Stimulated activated CD4-positive, alpha-beta T cell treated with anti-CD3 and anti-CD28 coated beads, Interleukin-12 subunit alpha, Interleukin-12 subunit beta, amount 100 ng/mL, for 48 hours (primary cell): ENCODE measurements around the gene NPB.
"Not testable (repeated sequence)": the region's sequence is repeated elsewhere in the genome, so short reads cannot be mapped to it uniquely, and the experiment has no call there.

ENCODE experiments used
- DNase-seq, 3 donors: peaks; one replicate each; pipeline ENCODE4 v3.0.0-alpha.2; 2020; ENCODE audit warnings: low read depth in 2 of 3, low spot score in 1 of 3

The NPB gene

DNA sequence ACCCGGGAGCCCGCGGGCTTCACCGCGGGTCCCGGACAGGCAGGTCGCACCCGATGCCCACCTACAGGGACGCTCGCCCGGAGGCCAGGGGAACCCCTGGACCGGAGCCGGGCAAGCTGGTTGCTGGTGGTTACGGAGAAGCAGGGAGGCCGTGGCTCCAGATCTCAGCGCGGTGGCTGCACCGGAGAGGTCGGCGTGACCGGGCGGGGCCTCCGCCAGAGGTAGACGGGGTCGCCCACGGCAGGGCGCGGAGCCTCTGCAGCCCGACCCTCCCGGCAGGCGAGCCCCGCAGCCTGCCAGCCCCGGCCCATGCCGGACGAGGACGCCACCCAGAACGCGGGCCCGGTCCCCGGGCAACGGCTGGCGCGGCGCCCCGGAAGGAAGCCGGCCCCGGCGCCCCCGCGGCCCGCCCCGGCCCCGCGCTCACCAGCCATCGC is 8.8 kb downstream of the NPB start:
- DNase-seq = no peak

DNA sequence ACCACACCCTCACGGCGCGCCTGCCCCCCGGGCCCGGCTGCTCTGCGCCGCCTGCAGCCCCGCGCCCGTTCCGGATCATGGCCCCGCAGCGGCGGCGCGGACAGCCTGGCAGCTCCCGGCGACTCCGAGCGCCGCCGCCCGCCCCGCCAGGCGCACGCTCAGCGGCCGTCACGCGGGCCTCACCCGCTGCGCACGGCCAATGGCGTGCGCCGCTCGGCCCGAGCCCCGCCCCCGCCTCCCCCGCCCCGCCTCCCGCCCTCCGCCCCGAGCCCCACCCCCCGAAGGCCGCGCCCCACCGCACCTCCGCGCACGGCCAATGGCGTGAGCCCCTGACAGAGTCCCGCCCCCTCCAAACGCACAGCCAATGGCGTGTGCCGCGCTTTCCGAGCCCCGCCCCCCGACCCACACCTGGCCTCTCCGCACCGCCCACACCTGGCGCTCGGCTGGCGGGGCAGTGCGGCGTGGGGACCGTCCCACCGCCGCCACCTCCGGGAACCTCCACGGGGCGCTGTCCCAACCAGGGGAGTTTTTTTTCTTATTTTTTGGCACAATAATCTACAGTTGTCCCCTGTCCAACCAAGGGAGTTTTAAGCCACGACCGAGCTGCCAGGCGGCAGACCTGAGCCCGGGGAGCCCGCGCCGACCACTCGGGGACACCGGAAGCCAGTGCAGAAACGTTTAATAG is 9.4 kb downstream of the NPB start, which contains the start of gene PCYT2:
Gene PCYT2, minus strand, starts transcription at position 123 of the 685 bp plus-strand sequence. Its CDS starts 44 bp downstream, at position 79.
- peak; percentile 88 to 91 (median 88) for DNase-seq

DNA sequence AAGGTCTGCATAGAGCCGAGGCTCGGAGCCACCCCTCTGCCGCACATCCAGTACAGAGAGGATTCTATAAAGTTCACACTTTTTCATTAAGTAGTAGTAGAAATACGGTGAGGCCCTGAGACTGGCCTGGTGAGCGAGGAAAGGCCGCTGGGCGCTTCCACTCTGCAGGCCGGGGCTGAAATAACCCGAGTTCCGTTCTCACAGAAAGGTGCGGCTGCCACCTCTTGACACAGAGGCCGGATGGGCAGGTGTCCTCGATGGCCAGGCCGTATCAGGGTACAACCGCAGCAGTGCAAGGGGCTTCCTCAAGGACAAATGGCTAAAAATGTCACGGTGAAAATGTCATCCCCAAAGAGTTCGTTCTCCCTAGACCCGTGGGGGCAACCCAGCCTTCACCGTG is 9.9 kb downstream of the NPB start:
- no peak for DNase-seq

DNA sequence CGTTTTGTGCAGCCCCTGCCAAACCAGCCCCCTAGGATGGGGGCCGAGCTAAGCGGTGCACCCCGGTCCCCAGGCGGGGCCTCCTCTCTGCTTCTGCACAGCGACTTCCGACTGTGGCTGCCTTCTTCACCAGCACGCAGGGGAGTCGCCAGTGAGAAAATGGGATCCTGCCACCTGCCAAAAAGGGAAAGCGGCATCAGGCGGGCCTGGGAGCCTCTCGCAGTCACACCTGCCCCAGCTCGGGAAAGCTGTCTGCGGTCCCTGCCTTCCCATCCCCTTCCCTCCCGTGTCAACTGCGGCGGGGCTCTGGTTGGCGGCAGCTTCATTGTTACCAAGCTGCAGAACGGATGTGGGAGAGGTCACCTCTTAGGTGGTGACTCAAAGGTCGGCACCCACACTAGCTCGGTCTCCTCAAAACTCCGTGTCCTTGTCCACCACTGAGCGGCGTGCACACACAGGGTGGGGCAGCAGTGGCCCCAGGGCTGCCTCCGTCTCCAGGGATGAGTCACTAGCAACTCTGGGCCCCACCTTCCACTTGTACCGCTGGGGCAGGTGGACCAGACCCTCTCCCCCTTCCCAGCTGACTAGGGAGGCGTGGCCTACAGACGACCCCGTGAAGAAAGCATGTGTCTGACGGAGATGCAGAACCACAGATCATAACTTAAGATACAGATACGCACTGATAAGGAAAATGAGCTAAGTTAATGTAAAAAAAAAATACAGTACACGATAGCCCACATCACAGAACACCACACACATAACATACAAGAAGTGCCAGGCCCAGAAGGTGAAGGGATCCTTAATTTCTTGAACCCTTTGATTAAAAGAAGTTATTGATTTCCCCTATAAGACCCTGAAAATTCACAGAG is 10.6 kb downstream of the NPB start:
- no peak for DNase-seq

DNA sequence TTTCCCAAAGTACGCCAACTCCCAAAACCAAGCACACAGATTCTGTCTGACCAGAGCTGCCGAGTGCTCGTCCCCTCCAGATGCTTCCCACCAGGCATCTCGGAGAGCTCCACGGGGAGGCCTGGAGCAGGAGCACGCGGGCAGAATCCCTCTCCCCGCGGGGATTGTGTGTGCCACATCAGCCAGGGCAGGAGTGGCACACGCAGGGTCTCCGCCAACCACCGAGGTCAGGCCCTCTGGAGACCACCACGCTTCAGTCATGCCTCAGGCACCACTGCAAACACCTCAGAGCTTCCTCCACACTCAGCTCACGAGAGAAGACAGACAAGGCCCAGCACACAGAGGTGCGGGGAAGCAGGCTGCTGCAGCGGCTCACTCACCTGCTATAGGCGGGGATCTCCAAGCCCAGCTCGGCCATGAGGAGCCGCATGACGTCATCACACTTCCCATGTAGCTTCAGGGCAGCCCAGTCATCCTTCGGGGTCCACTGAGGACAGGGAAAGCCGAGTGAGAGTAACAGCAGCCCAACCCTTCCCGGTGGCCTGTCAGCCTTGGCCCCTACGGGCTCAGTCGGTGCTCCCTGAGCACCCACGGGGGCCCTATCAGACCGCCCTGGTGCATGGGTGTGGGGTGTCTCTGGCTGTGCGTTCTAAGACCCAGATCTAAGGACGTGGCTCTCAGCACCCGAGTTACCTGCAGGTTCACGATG is 11.5 kb downstream of the NPB start:
- no peak for DNase-seq

DNA sequence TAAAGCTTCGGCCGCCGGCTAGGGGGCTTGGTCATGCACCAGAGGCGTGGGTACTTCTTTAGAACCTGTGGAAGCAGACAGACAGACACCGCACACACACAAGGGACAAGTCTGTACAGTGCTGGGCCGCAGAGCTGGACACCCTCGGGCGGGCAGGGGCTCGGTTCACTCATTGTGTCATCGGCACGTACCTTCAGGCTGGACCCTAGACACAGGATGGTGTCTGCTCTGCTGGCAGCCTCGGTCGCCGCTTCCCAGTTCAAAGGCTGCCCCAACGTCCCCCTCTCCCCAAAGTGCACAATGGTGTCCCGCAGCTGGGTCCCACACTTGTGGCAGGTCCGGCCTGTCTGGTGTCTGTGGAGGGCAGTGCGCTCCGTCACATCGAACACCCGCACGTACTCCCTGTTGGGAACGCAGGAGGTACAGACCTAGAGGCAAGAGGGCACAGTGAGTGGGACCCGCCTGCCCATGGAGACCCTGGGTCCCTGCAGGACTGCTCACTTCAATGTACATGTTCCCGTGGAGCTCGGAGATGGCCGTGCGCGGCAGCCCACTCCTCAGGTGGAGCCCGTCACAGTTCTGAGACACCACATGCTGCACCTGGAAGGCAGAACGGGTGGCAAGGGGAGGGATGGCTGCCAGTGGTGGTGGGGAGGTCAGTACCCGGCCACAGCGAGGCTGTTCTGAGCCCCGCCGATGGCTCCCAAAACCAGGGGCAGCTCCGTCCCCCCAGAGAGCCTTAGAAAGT is 12.2 kb downstream of the NPB start:
- no peak for DNase-seq

DNA sequence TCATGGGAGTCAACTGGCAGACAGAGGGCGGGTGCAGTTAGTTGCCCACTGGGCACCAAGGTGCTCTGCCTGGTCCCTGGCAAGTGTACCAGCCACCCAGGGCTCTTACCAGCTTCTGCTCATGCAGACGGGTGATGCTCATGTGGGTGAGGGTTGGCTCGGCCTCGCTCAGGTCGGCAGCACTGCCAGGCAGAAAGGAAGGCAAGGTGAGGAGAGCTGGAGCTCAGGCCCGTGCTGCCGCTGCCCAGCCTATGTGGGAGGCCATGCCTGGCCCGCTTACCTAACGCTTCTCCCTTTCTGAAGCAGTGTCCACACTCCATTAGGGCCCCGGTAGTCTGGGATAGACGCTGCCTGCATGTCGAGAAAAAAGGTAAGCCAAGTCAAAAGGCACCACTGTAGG is 13.3 kb downstream of the NPB start:
- no peak for DNase-seq

DNA sequence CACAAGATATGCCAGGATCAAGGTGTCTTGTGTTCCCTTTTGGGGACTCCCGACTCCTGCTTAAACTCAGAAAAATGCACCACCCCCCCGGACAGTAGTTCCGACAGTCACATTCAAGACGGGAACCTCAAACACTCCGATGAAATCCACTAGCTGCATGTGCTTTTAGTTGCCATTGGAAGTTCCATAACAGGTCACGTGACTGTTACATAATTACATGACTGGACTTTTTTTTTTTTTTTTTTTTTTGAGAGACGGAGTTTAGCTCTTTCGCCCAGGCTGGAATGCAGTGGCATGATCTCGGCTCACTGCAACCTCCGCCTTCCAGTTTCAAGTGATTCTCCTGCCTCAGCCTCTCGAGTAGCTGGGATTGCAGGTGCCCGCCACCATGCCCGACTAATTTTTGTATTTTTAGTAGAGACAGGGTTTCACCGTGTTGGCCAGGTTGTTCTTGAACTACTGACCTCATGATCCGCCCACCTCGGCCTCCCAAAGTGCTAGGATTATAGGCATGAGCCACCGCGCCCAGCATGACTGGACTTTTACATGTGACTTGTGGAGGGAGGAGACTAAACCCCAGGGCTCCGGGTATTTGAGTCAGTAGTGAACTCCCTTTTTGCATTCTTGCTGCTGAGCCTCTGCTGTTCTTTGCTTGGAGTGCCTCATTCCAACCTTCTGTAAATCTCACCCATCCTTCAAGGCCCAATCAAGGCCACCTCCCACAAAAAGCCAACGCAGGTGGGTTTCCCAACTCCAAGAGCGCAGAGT is 14.4 kb downstream of the NPB start:
- no peak for DNase-seq

DNA sequence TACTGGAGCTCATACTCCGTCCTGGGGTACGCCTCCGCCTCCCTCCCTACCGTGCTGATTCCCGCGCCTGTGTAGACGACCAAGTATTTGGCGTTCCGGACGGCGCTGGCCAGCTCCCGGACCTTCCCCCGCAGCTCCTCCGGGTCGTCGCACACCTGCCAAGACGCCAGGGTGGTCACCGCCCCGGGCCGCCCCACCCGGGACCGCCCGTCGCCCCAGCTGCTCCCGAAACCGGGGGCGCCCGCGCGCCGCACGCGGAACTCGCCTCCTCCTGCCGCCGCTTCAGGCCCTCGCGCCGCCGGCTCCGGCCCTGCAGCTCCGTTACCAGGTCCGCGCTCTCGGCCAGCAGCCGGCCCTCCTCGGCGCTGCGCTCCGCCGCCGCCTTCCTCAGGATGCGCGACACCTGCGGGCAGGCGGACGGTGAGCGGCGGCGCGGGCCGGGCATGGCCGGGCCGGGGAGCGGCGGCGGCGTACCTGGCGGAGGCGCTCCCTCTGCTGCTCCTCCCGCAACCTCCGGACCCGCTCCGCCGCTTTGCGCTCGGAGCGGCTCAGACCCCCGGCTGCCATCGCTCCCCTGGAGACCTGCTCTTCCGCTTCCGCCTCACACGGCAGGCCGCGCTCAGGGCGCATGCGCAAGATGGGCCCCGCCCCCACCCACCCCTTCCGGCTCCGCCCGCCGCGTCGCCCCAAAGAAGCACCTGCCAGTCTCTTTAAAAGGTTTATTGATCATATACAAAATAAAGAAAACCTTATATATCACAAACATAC is 15.7 kb downstream of the NPB start, which contains the start of gene SIRT7:
Gene SIRT7, minus strand, starts transcription at position 612 of the 768 bp plus-strand sequence. Its CDS starts 45 bp downstream, at position 567.
- DNase-seq = peak; percentile 62 to 71 (median 69)

DNA sequence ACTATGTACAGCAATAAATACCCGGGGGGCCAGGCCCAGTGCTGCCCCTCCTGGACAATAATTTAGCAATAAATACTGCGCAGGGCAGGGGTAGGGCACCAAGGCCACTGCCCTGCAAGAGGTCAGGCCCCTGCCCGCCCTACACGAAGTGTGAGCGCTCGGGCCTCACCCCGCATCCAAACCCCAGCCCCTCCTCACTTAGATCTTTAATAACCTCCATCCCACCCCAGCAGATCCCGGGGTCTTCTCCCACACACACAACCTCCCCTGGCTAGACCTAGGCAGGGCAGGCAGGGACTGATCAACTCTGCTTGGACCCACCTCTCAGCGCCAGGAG is 16.3 kb downstream of the NPB start:
- not testable (repeated sequence) for DNase-seq

DNA sequence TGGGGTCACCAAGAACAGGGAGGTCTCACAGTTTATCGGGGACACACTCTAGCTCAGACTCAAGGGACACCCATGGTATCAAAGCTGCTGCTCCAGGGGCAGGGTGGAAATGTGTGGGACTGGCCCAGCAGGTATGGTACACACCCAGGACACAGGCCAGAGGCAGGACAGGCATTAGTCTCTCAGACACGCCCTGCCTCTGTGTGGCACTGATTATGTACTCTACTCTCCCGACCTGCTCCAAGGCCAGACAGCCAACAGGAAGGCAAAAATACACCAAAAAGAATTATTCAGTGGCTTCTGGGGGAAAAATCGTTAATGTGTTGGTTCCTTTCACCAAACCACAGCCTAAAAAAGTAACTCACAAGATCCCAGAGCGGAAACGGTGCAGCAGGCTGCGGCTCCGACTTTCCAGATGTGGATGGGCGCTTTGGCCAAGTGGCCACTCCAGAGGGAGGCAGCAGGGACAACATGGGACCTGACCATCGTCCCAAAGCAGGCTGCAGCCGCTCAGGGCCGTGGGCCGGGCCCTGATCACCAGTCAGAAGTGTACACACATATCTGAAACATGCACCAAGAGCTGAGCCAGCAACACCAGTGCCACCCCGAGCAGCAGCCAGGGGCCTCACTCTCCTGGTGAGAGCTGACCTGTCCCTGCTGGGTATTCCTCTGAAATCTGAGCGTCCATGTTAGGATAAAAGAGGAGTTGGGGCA is 17.0 kb downstream of the NPB start:
- no peak for DNase-seq

DNA sequence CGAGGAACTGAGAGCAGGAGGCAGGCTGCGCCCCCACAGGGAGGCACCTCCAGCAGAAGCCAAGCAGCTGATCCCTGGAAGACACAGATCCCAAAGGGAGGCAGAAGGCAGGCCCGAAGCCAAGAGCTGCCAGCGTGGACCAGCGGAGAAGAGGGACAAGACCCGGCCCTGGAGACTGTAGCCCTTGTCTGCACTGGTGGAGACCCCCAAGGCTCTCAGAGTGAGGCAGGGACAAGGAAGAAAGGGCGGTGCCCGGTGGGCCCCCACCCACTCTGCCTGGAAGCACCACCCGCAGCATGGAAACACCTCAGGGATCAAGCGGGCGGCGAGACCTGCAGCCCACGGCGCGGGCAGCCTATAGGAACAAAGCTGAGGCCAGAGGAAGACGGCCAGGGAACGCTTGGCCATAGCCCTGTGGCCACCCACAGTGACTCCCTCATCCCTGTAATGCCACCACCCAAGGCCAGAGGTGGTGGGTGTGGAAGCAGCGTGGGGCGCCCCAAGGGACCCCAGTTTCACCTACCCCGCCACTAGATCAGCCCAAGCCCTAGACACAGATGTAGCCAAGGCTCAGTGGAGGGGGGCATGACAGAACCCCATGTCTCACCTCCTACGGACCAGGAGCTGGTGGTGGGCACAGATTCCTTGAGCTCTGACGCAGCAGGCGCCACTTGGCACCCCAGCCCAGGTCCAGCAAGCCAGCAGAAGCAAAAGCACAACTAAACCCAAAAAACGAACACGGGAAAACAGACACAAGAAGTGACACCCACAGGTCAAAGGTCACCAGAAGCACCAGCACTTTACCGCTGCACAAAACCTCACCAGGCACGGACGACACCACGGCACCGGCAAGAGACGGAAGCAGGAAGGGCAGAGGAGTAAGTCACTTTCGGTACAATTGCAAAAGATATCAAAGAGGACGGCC is 18.8 kb downstream of the NPB start:
- DNase-seq = no peak

DNA sequence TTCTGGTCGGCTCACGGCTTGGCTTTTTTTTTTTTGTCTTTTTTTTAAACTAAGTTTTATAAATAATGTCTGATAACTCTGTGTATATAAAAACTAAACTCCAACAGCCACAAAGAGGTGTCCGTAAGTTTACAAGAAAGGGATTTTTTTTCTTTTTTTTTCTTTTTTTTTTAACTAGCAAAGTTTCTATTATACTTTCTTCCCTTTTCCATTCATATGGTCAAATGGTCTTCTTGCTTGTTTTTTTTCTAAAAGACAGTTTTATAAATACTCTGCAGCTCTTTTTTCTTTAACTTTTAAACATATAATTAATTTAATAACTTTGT is 19.5 kb downstream of the NPB start:
- no peak for DNase-seq

DNA sequence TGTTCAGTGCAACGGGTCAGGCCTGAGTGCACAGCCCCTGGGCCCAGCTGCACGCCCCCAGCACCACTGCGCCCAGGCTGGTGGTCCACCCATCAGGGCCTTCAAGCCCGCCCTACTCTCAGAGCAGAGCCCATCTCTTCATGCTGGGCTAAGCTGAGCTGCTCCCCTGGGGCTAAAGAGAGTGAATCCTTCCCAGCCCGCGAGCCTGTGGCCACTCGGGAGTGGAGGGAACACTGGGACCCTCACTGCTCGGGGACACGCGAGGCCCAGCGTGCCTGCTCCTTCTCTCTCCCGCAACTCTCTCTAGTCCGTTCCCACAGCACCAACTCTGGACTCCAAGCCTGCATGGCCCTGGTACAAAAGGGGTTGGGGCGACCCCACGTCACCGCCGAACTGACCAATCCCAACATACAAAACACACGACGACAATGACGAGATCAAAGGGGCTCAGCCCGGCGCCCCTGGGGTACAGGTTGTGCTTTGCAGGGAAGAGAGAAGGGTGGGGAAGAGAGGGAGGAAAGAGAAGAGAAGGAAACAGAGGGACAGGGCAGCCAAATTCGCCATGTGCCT is 20.0 kb downstream of the NPB start:
- no peak for DNase-seq

DNA sequence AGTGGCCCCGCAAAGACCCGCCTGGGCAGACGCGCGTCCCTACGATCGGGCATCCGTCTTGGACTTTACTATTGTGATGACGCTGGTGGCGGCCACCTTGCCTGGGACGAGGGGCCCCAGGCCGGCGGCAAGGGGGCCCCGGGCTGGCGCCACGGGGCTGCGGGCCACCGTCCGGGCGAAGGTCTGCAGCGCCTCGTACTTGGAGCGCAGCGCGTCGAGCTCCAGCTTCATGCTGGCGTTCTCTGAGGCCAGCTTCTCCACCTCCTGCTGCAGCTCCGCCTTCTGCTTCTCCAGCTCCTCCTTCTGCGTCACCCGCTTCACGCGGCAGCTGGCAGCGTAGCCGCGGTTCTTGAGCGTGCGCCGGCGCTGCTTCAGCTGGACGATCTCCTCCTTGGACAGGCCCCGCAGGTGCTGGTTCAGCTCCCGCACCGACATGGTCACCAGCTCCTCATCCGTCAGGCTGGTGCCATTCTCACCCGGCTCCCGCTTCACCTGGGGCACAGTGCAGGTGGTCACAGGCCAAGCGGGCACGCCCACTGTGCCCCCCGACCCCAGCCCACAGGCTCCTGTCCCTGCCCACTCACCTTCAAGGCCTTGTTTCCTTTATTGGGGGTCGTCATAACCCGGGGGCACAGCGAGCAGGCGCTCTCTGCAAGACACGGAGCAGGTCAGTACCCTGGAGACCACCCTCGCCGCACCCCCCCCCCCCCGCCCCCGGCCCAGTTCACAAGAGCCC is 20.7 kb downstream of the NPB start:
- no peak for DNase-seq

DNA sequence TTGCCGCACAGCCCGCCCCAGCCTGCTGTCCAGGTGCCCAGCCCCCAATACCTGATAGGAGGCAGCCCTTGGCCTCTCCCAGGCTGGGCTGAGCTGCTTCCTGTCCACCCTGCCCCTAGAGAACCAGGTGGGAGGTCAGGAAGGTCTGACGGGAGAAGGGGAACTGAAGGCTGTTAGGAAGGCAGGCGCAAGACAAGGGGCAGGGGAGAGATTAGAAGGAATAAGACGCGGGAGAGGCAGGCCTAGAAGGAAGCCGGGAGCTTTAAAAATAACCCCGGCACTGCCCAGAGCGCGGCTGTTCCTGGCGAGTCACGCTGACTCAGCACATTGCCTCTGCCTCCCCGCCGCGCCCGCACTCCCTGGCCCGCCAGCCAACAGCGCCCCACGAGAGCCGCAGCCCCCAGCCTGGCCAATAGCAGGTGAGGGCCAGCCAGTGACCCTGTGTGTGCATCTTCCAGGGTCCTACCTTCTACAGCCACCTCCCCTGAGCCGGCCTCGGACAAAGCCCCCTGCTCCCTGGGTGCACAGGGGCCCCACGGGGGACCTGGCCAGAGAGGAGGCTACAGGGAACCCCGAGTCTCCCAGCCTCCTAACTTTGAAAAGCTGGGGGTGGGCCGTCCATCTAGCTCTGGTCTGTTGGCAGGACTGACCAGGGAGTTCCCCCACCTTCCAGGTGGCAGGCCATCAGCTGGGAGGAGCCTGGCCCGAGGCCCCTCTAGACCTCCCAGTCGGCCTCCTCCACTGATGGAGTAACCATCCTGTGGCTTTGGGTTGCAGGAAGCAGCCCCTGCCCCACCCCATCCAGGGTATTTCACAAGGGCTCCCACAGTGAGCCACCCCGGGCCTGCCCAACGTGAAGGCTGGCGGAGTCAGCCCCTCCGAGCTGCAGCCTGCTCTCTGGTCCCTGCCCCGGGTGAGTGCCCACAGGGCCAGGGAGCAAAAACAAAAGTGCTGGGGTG is 21.5 kb downstream of the NPB start:
- DNase-seq = no peak
